ENCODE results near the gene GNG12.

The GNG12 gene

GRCh38 chr1:67729872-67730271, 103.4 kb downstream of the GNG12 start:
- peaks cover 24 to 37% of the 10 kb centered on the region in 2 donors for H3K4me1 ChIP-seq (ENCODE audit: control insufficient read depth in 1 of 2, insufficient read depth in 2 of 2, low read length in 2 of 2)

GRCh38 chr1:67726224-67726623, 107.0 kb downstream of the GNG12 start:
- Histone ChIP-seq H3K4me3 (ENCODE audit: low read depth in 1 of 2, low read length in 2 of 2) (no peak overlapping the region), H3K36me3 (ENCODE audit: control insufficient read depth in 1 of 2, insufficient read depth in 2 of 2, low read length in 2 of 2) (no peaks in the 10 kb centered on the region), H3K4me1 (ENCODE audit: control insufficient read depth in 1 of 2, insufficient read depth in 2 of 2, low read length in 2 of 2) (peaks cover 21 to 32% of the 10 kb centered on the region in 2 donors), H3K9me3 (ENCODE audit: control insufficient read depth in 1 of 2, low read length in 2 of 2) (no peaks in the 10 kb centered on the region), H3K27ac (ENCODE audit: low read depth, low read length) (no peak overlapping the region), H3K27me3 (ENCODE audit: control insufficient read depth in 1 of 2, insufficient read depth in 2 of 2, low read length in 2 of 2) (no peaks in the 10 kb centered on the region), H3K9ac (ENCODE audit: low read depth in 1 of 2, low read length in 2 of 2) (no peak overlapping the region)

More at GRCh38 chr1:67729872-67730271, 103.4 kb downstream of the GNG12 start:
- H3K9ac ChIP-seq (ENCODE audit: low read depth in 1 of 2, low read length in 2 of 2), result no peak overlapping the region
- no peak overlapping the region for H3K4me3 ChIP-seq (ENCODE audit: low read depth in 1 of 2, low read length in 2 of 2)
- H3K27me3 ChIP-seq (ENCODE audit: control insufficient read depth in 1 of 2, insufficient read depth in 2 of 2, low read length in 2 of 2), result no peaks in the 10 kb centered on the region
- no peak overlapping the region for H3K27ac ChIP-seq (ENCODE audit: low read depth, low read length)
- H3K36me3 ChIP-seq (ENCODE audit: control insufficient read depth in 1 of 2, insufficient read depth in 2 of 2, low read length in 2 of 2), result no peaks in the 10 kb centered on the region
- no peaks in the 10 kb centered on the region for H3K9me3 ChIP-seq (ENCODE audit: control insufficient read depth in 1 of 2, low read length in 2 of 2)

- H3K27ac ChIP-seq (ENCODE audit: low read depth, low read length), result no peak overlapping the region
- H3K36me3 ChIP-seq (ENCODE audit: control insufficient read depth in 1 of 2, insufficient read depth in 2 of 2, low read length in 2 of 2), result no peaks in the 10 kb centered on the region
- H3K4me1 ChIP-seq (ENCODE audit: control insufficient read depth in 1 of 2, insufficient read depth in 2 of 2, low read length in 2 of 2), result peaks cover 21 to 43% of the 10 kb centered on the region in 2 donors
- H3K9me3 ChIP-seq (ENCODE audit: control insufficient read depth in 1 of 2, low read length in 2 of 2), result no peaks in the 10 kb centered on the region
- no peaks in the 10 kb centered on the region for H3K27me3 ChIP-seq (ENCODE audit: control insufficient read depth in 1 of 2, insufficient read depth in 2 of 2, low read length in 2 of 2)
- peak overlapping the region in 1 of 2 donors; percentile 3 for H3K4me3 ChIP-seq (ENCODE audit: low read depth in 1 of 2, low read length in 2 of 2)
- no peak overlapping the region for H3K9ac ChIP-seq (ENCODE audit: low read depth in 1 of 2, low read length in 2 of 2)
Observed at GRCh38 chr1:67724928-67725560, 108.2 kb downstream of the GNG12 start.

- peaks cover 21 to 45% of the 10 kb centered on the region in 2 donors for H3K4me1 ChIP-seq (ENCODE audit: control insufficient read depth in 1 of 2, insufficient read depth in 2 of 2, low read length in 2 of 2)
- no peak overlapping the region for H3K4me3 ChIP-seq (ENCODE audit: low read depth in 1 of 2, low read length in 2 of 2)
- H3K27ac ChIP-seq (ENCODE audit: low read depth, low read length), result no peak overlapping the region
- H3K27me3 ChIP-seq (ENCODE audit: control insufficient read depth in 1 of 2, insufficient read depth in 2 of 2, low read length in 2 of 2), result no peaks in the 10 kb centered on the region
- no peaks in the 10 kb centered on the region for H3K36me3 ChIP-seq (ENCODE audit: control insufficient read depth in 1 of 2, insufficient read depth in 2 of 2, low read length in 2 of 2)
- H3K9ac ChIP-seq (ENCODE audit: low read depth in 1 of 2, low read length in 2 of 2), result no peak overlapping the region
- no peaks in the 10 kb centered on the region for H3K9me3 ChIP-seq (ENCODE audit: control insufficient read depth in 1 of 2, low read length in 2 of 2)
Observed at GRCh38 chr1:67723620-67724019, 109.6 kb downstream of the GNG12 start.

- no peaks in the 10 kb centered on the region for H3K36me3 ChIP-seq (ENCODE audit: control insufficient read depth in 1 of 2, insufficient read depth in 2 of 2, low read length in 2 of 2)
- H3K27ac ChIP-seq (ENCODE audit: low read depth, low read length), result no peak overlapping the region
- peaks cover 21 to 43% of the 10 kb centered on the region in 2 donors for H3K4me1 ChIP-seq (ENCODE audit: control insufficient read depth in 1 of 2, insufficient read depth in 2 of 2, low read length in 2 of 2)
- H3K9ac ChIP-seq (ENCODE audit: low read depth in 1 of 2, low read length in 2 of 2), result no peak overlapping the region
- H3K4me3 ChIP-seq (ENCODE audit: low read depth in 1 of 2, low read length in 2 of 2), result no peak overlapping the region
- H3K27me3 ChIP-seq (ENCODE audit: control insufficient read depth in 1 of 2, insufficient read depth in 2 of 2, low read length in 2 of 2), result no peaks in the 10 kb centered on the region
- H3K9me3 ChIP-seq (ENCODE audit: control insufficient read depth in 1 of 2, low read length in 2 of 2), result no peaks in the 10 kb centered on the region
Observed at GRCh38 chr1:67723126-67723525, 110.1 kb downstream of the GNG12 start.

- Histone ChIP-seq H3K27ac (ENCODE audit: low read depth, low read length) (no peak overlapping the region), H3K4me3 (ENCODE audit: low read depth in 1 of 2, low read length in 2 of 2) (no peak overlapping the region), H3K9me3 (ENCODE audit: control insufficient read depth in 1 of 2, low read length in 2 of 2) (no peaks in the 10 kb centered on the region), H3K9ac (ENCODE audit: low read depth in 1 of 2, low read length in 2 of 2) (no peak overlapping the region), H3K36me3 (ENCODE audit: control insufficient read depth in 1 of 2, insufficient read depth in 2 of 2, low read length in 2 of 2) (no peaks in the 10 kb centered on the region), H3K27me3 (ENCODE audit: control insufficient read depth in 1 of 2, insufficient read depth in 2 of 2, low read length in 2 of 2) (no peaks in the 10 kb centered on the region), H3K4me1 (ENCODE audit: control insufficient read depth in 1 of 2, insufficient read depth in 2 of 2, low read length in 2 of 2) (peaks cover 26 to 49% of the 10 kb centered on the region in 2 donors)
Observed at GRCh38 chr1:67722292-67722944, 110.8 kb downstream of the GNG12 start.

GRCh38 chr1:67721650-67722291, 111.5 kb downstream of the GNG12 start:
- H3K27ac ChIP-seq (ENCODE audit: low read depth, low read length), result no peak overlapping the region
- H3K4me1 ChIP-seq (ENCODE audit: control insufficient read depth in 1 of 2, insufficient read depth in 2 of 2, low read length in 2 of 2), result peaks cover 26 to 53% of the 10 kb centered on the region in 2 donors
- no peaks in the 10 kb centered on the region for H3K36me3 ChIP-seq (ENCODE audit: control insufficient read depth in 1 of 2, insufficient read depth in 2 of 2, low read length in 2 of 2)
- H3K9me3 ChIP-seq (ENCODE audit: control insufficient read depth in 1 of 2, low read length in 2 of 2), result no peaks in the 10 kb centered on the region
- no peak overlapping the region for H3K9ac ChIP-seq (ENCODE audit: low read depth in 1 of 2, low read length in 2 of 2)
- no peak overlapping the region for H3K4me3 ChIP-seq (ENCODE audit: low read depth in 1 of 2, low read length in 2 of 2)
- H3K27me3 ChIP-seq (ENCODE audit: control insufficient read depth in 1 of 2, insufficient read depth in 2 of 2, low read length in 2 of 2), result no peaks in the 10 kb centered on the region

GRCh38 chr1:67721112-67721511, 112.2 kb downstream of the GNG12 start:
- Histone ChIP-seq H3K9ac (ENCODE audit: low read depth in 1 of 2, low read length in 2 of 2) (no peak overlapping the region), H3K4me3 (ENCODE audit: low read depth in 1 of 2, low read length in 2 of 2) (no peak overlapping the region), H3K4me1 (ENCODE audit: control insufficient read depth in 1 of 2, insufficient read depth in 2 of 2, low read length in 2 of 2) (peaks cover 31 to 59% of the 10 kb centered on the region in 2 donors), H3K9me3 (ENCODE audit: control insufficient read depth in 1 of 2, low read length in 2 of 2) (no peaks in the 10 kb centered on the region), H3K27ac (ENCODE audit: low read depth, low read length) (no peak overlapping the region), H3K36me3 (ENCODE audit: control insufficient read depth in 1 of 2, insufficient read depth in 2 of 2, low read length in 2 of 2) (no peaks in the 10 kb centered on the region), H3K27me3 (ENCODE audit: control insufficient read depth in 1 of 2, insufficient read depth in 2 of 2, low read length in 2 of 2) (no peaks in the 10 kb centered on the region)

GRCh38 chr1:67719329-67720196, 113.7 kb downstream of the GNG12 start:
- Histone ChIP-seq H3K27me3 (ENCODE audit: control insufficient read depth in 1 of 2, insufficient read depth in 2 of 2, low read length in 2 of 2) (no peaks in the 10 kb centered on the region), H3K36me3 (ENCODE audit: control insufficient read depth in 1 of 2, insufficient read depth in 2 of 2, low read length in 2 of 2) (no peaks in the 10 kb centered on the region), H3K4me1 (ENCODE audit: control insufficient read depth in 1 of 2, insufficient read depth in 2 of 2, low read length in 2 of 2) (peaks cover 27 to 53% of the 10 kb centered on the region in 2 donors), H3K9me3 (ENCODE audit: control insufficient read depth in 1 of 2, low read length in 2 of 2) (no peaks in the 10 kb centered on the region), H3K27ac (ENCODE audit: low read depth, low read length) (no peak overlapping the region), H3K4me3 (ENCODE audit: low read depth in 1 of 2, low read length in 2 of 2) (no peak overlapping the region), H3K9ac (ENCODE audit: low read depth in 1 of 2, low read length in 2 of 2) (no peak overlapping the region)

Data from duodenal mucosa (tissue), 2 donors.